AG09319 (cell line): ENCODE results near the gene COL1A2.

Experiments used
- DNase-seq: peaks from one replicate; pipeline ENCODE4 v3.0.0-alpha.2; 2010; ENCODE audit warnings: low read depth; ENCODE audit errors: extremely low read depth
- CTCF ChIP-seq: IDR thresholded peaks from 2 replicates; pipeline ENCODE4 v1.5.1; 2011; ENCODE audit warnings: low read depth, mild to moderate bottlenecking, inconsistent platforms, low read length, moderate library complexity

Gene COL1A2

GRCh38 chr7:94391726-94392392, 2.8 kb upstream of the COL1A2 start:
- DNase-seq = peak; percentile 70
- TF ChIP-seq CTCF = no peak

- no peak for TF ChIP-seq CTCF
- no peak for DNase-seq
These were observed 2.3 kb upstream of the COL1A2 start for GRCh38 chr7:94392393-94392786.

- TF ChIP-seq CTCF = no peak
- DNase-seq = peak; percentile 35
These were observed 1.2 kb upstream of the COL1A2 start for GRCh38 chr7:94393246-94394108.

- DNase-seq = no peak
- TF ChIP-seq CTCF = no peak
These were observed 622 bp upstream of the COL1A2 start for GRCh38 chr7:94394109-94394436.

GRCh38 chr7:94395141-94396036, 694 bp downstream of the COL1A2 start:
- peak; percentile 54 for TF ChIP-seq CTCF
- DNase-seq = peak; percentile 67

GRCh38 chr7:94396037-94396431, 1.3 kb downstream of the COL1A2 start:
- DNase-seq = peak; percentile 54
- TF ChIP-seq CTCF = no peak
